PC-9 (cell line): ENCODE measurements around the gene A4GALT. TPM values are rescaled to one million over a fixed set of nuclear protein-coding genes. Genes with fewer than 3 reads are reported as not detected.

Experiments used
- BruUV-seq: library from RNA; stranded (reverse); fragments of 400-500 nt; replicated peaks from 2 replicates; lab custom pipeline; 2021; lab: Mats Ljungman, UMichigan
- CTCF ChIA-PET: fragments of 300-600 bp; sonication (Branson Sonifier 250); formaldehyde crosslinking; loops from one replicate; lab custom pipeline; 2022; ENCODE audit warnings: antibody characterized with exemption; lab: Charles Lee
- POLR2A ChIA-PET: fragments of 300-600 bp; sonication (Branson Sonifier 250); formaldehyde crosslinking; loops from one replicate; lab custom pipeline; 2022; ENCODE audit warnings: antibody characterized with exemption; ENCODE audit not compliant: unreplicated experiment; lab: Charles Lee
- DNase-seq, 2 experiments: peaks; one replicate each; pipeline versions ENCODE4 v3.0.0 to v3.0.0-alpha.2; 2015 to 2022; ENCODE audit warnings: mixed read lengths in 1 of 2
- H2AFZ ChIP-seq: fragments of 200-600 bp; sonication (generic); 2 replicates; pipeline ENCODE4 v1.8.1; 2017; ENCODE audit warnings: antibody characterized with exemption
- H3F3A ChIP-seq: fragments of 200-600 bp; sonication (generic); 2 replicates; pipeline ENCODE4 v1.8.1; 2017; ENCODE audit warnings: antibody characterized with exemption, mild to moderate bottlenecking, low read depth; ENCODE audit not compliant: insufficient read depth
- H3K27ac ChIP-seq: fragments of 200-600 bp; sonication (generic); 2 replicates; pipeline ENCODE4 v1.6.1; 2016; ENCODE audit warnings: mixed run types
- H3K27me3 ChIP-seq: fragments of 200-600 bp; sonication (generic); 2 replicates; pipeline ENCODE4 v1.6.1; 2016; ENCODE audit warnings: low read depth, mixed run types; ENCODE audit not compliant: insufficient read depth
- H3K36me3 ChIP-seq: fragments of 200-600 bp; sonication (generic); 2 replicates; pipeline ENCODE4 v1.6.1; 2016; ENCODE audit warnings: low read depth, mixed run types
- H3K4me1 ChIP-seq: fragments of 200-600 bp; sonication (generic); replicated peaks from 2 replicates; pipeline ENCODE4 v1.6.1; 2016; ENCODE audit warnings: mixed run types; ENCODE audit not compliant: insufficient read depth
- H3K4me2 ChIP-seq: fragments of 200-600 bp; sonication (generic); 2 replicates; pipeline ENCODE4 v1.6.1; 2017; ENCODE audit warnings: mixed run types
- H3K4me3 ChIP-seq: fragments of 200-600 bp; sonication (generic); 2 replicates; pipeline ENCODE4 v1.6.1; 2016; ENCODE audit warnings: mixed run types
- H3K79me2 ChIP-seq: fragments of 200-600 bp; sonication (generic); 2 replicates; pipeline ENCODE4 v1.6.1; 2017; ENCODE audit warnings: low read depth, mixed run types
- H3K9me2 ChIP-seq: fragments of 200-600 bp; sonication (generic); 2 replicates; pipeline ENCODE4 v1.8.1; 2017; ENCODE audit warnings: mild to moderate bottlenecking; ENCODE audit not compliant: insufficient read depth
- H3K9me3 ChIP-seq: fragments of 200-600 bp; sonication (generic); 2 replicates; pipeline ENCODE4 v1.8.1; 2016; ENCODE audit warnings: low read depth; ENCODE audit not compliant: insufficient read depth
- H4K20me1 ChIP-seq: fragments of 200-600 bp; sonication (generic); 2 replicates; pipeline ENCODE4 v1.8.1; 2017; ENCODE audit not compliant: insufficient read depth
- EZH2 ChIP-seq: fragments of 200-600 bp; sonication (generic); IDR thresholded peaks from 2 replicates; pipeline ENCODE4 v1.8.0; 2017; ENCODE audit warnings: antibody characterized with exemption, low read depth
- intact Hi-C: fragments of 100-400 bp; cut with micrococcal nuclease; formaldehyde crosslinking; loops from one replicate; pipeline ENCODE4 v1.10.0; 2022; ENCODE audit not compliant: unreplicated experiment
- total RNA-seq: library from RNA; stranded (reverse); gene quantifications from 2 replicates; pipeline ENCODE4 v1.2.3, GENCODE V29; 2021
- TF ChIP-seq, protein P1 (sequence below): fragments of 200-600 bp; sonication (generic); conservative IDR thresholded peaks from 2 replicates; pipeline ENCODE4 v1.6.1; 2017; ENCODE audit warnings: mixed run types, antibody characterized with exemption, mild to moderate bottlenecking, moderate library complexity

The A4GALT gene
- total RNA-seq, 1 experiment from 2014 or later, result 17.1 TPM

DNA sequence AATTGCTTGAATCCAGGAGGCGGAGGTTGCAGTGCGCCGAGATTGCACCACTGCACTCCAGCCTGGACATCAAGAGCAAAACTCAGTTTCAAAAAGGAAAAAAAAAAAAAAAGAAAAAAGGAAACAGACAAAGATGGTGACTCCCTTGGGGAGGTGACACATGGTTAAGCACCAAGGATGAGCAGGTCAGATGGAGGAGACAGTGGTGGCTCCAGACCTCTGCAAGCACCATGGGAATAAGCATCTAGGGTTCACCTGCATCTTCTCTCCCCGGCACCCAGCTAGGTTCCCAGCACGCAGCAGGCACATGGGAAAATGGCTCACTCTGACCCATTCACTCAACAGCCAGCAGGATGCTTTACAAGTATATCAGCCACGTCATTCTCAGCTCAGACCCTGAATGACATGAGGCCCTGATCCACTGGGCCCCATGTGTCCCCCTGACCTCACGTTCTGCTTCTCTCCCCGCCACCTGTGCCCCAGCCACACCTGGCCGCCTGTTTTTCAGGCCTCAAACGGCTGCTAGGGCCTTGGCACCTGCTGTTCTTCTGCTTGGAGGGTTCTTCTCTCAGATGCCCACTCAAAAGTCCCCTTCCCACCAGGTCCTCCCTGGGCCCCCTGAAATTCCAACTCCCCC lies 24.2 kb downstream of the A4GALT start:
- no peaks in the 10 kb centered on the region for H3K9me3 ChIP-seq
- intact Hi-C loops, result no loop called here
- no peaks in the 10 kb centered on the region for H3K27me3 ChIP-seq
- ChIA-PET POLR2A (no interaction called here), CTCF (no interaction called here)
- no peak overlapping the region for H3K4me2 ChIP-seq
- no TSS peak for BruUV-seq
- H3F3A ChIP-seq, result no peaks in the 10 kb centered on the region; the same call in 1 of the 2 replicates
- no peak overlapping the region for H3K4me3 ChIP-seq
- H3K79me2 ChIP-seq, result no peaks in the 10 kb centered on the region
- H3K27ac ChIP-seq, result no peak overlapping the region
- H3K4me1 ChIP-seq, result 0 out of 2 replicates have a peak, but pooled peaks cover 4% of the 10 kb centered on the region
- no peaks in the 10 kb centered on the region for H4K20me1 ChIP-seq
- DNase-seq, result peak in 1 of 2 experiments; percentile 19
- TF ChIP-seq, protein P1, sequence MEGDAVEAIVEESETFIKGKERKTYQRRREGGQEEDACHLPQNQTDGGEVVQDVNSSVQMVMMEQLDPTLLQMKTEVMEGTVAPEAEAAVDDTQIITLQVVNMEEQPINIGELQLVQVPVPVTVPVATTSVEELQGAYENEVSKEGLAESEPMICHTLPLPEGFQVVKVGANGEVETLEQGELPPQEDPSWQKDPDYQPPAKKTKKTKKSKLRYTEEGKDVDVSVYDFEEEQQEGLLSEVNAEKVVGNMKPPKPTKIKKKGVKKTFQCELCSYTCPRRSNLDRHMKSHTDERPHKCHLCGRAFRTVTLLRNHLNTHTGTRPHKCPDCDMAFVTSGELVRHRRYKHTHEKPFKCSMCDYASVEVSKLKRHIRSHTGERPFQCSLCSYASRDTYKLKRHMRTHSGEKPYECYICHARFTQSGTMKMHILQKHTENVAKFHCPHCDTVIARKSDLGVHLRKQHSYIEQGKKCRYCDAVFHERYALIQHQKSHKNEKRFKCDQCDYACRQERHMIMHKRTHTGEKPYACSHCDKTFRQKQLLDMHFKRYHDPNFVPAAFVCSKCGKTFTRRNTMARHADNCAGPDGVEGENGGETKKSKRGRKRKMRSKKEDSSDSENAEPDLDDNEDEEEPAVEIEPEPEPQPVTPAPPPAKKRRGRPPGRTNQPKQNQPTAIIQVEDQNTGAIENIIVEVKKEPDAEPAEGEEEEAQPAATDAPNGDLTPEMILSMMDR, result no peak
- no peak for TF ChIP-seq EZH2
- no peak overlapping the region for H2AFZ ChIP-seq
- no peaks in the 10 kb centered on the region for H3K9me2 ChIP-seq
- H3K36me3 ChIP-seq, result no peaks in the 10 kb centered on the region

DNA sequence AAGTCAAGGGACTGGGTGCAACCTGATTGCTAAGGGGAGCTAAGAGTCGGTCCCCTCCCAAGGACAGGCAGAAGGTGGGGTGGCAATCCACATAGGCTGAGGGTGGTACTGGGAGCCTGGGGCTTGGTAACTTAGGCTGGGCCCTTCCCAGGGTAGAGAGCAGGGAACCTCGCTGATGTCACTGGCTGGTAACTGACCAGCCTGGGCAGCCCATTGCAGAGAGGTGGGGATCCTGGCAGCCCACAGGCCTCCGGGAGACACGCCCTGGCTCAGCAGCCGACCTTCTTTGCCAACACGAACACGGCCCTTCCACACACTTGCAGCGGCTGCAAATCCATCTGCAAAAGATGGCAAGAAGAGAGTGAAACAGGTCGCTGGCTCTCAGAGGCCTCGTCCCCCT lies 25.4 kb downstream of the A4GALT start:
- no peak for DNase-seq
- CTCF ChIA-PET, result no interaction called here
- POLR2A ChIA-PET, result no interaction called here
- Histone ChIP-seq H3K27ac (no peak overlapping the region), H3K4me1 (0 out of 2 replicates have a peak, but pooled peaks cover 4% of the 10 kb centered on the region), H4K20me1 (no peaks in the 10 kb centered on the region), H3K4me3 (no peak overlapping the region), H3K27me3 (no peaks in the 10 kb centered on the region), H3K4me2 (no peak overlapping the region), H3K9me3 (no peaks in the 10 kb centered on the region), H3K79me2 (no peaks in the 10 kb centered on the region), H3F3A (peaks cover 4% of the 10 kb centered on the region; the same call in 1 of the 2 replicates), H3K36me3 (no peaks in the 10 kb centered on the region), H3K9me2 (no peaks in the 10 kb centered on the region), H2AFZ (no peak overlapping the region)
- BruUV-seq, result no TSS peak
- intact Hi-C loops, result no loop called here
- TF ChIP-seq, protein P1, result no peak
- TF ChIP-seq EZH2, result no peak

DNA sequence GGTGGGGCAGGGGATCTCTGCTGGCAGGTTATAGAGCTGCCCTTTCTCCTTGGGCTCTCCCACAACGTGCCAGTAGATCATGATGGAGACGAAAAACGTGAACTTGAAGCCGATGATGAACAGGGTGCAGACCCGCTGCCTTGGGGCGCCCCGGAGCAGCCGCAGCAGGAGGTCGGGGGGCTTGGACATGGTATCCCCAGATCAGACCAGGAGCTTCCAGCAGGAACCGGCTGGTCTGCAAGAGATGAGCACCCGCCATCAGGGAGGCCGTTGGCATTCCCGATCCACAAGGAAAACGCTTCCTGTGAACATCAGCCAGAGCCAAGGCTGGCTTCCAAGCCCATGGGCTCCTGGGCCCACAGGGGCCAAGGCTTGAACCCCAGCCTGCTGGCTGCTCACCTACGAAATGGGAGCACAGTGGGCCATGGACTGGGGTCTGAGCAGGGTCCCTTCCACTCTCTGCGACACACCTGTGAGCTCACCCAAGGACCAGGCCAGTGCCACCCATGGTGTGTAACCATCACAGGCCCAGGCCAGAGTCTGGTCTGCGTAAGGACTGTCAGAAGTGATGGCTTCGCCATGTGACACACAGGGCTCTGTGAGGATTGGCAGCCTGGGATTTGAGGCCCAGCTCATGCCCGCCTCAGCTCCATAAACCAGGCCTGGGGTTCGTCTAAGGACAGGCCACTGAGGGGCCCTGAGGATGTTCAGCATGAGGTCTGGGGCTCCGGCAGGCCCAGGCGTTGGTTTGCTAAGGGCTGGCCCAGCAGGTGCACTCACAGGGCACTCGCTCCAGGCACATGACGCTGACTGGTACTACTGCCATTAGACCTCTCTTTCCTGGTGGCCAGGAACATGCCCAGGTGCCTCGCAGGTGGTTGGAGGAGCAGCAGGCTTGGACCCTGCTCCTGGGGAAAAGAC lies 26.6 kb downstream of the A4GALT start:
- Histone ChIP-seq H3K36me3 (no peaks in the 10 kb centered on the region), H3K79me2 (no peaks in the 10 kb centered on the region), H2AFZ (no peak overlapping the region), H3F3A (peaks cover 10% of the 10 kb centered on the region; the same call in 1 of the 2 replicates), H3K4me2 (no peak overlapping the region), H3K9me3 (no peaks in the 10 kb centered on the region), H3K27me3 (no peaks in the 10 kb centered on the region), H3K4me3 (no peak overlapping the region), H3K27ac (no peak overlapping the region), H3K9me2 (no peaks in the 10 kb centered on the region), H4K20me1 (no peaks in the 10 kb centered on the region), H3K4me1 (peaks cover 11% of the 10 kb centered on the region)
- no TSS peak for BruUV-seq
- no peak for DNase-seq
- TF ChIP-seq, protein P1, result no peak
- TF ChIP-seq EZH2, result no peak
- ChIA-PET CTCF (no interaction called here), POLR2A (interaction anchor here (0.6 kb wide), 1 partner anchor 646 kb away, joined by 3 read pairs; no protein-coding TSS in a partner anchor)
- intact Hi-C loops, result no loop called here
